SU-DHL-6 (cell line): Measurements from ENCODE around the gene DGKH.

Experiments
- H2AFZ ChIP-seq: fragments of 200-600 bp; sonication (generic); 2 replicates; pipeline ENCODE4 v1.6.1; 2014; ENCODE audit warnings: low read depth, mild to moderate bottlenecking, moderate library complexity, mixed read lengths, antibody characterized with exemption, low read length; ENCODE audit not compliant: severe bottlenecking
- H3F3A ChIP-seq: fragments of 200-600 bp; shearing (Covaris generic); 2 replicates; pipeline ENCODE4 v1.6.0; 2016; ENCODE audit warnings: antibody characterized with exemption, mild to moderate bottlenecking; ENCODE audit not compliant: insufficient read depth
- H3K27ac ChIP-seq: fragments of 200-600 bp; sonication (generic); 2 replicates; pipeline ENCODE4 v1.5.1; 2016; ENCODE audit warnings: low read depth, mild to moderate bottlenecking, low read length, moderate library complexity, mixed read lengths
- H3K27me3 ChIP-seq: fragments of 200-600 bp; sonication (generic), shearing (Covaris generic); 2 replicates; pipeline ENCODE4 v1.6.0; 2014; ENCODE audit warnings: mild to moderate bottlenecking, low read length
- H3K36me3 ChIP-seq: fragments of 200-600 bp; sonication (generic); 2 replicates; pipeline ENCODE4 v1.6.1; 2014; ENCODE audit warnings: mild to moderate bottlenecking, low read length, mixed read lengths
- H3K4me2 ChIP-seq: fragments of 300-600, 200-600 bp; shearing (Covaris generic), sonication (generic); 2 replicates; pipeline ENCODE4 v1.6.0; 2014; ENCODE audit warnings: low read length, low read depth, mild to moderate bottlenecking; ENCODE audit not compliant: poor library complexity, severe bottlenecking
- H3K4me3 ChIP-seq: fragments of 200-600 bp; sonication (generic); 2 replicates; pipeline ENCODE4 v1.5.1; 2014; ENCODE audit warnings: antibody characterized with exemption, low read length, mild to moderate bottlenecking, mixed read lengths; ENCODE audit not compliant: insufficient read depth, poor library complexity, severe bottlenecking
- H3K79me2 ChIP-seq: fragments of 200-600 bp; sonication (generic); 2 replicates; pipeline ENCODE4 v1.6.1; 2014; ENCODE audit warnings: mild to moderate bottlenecking, low read length, moderate library complexity; ENCODE audit not compliant: insufficient read depth
- H3K9ac ChIP-seq: fragments of 200-600 bp; sonication (generic); 2 replicates; pipeline ENCODE4 v1.7.0; 2014; ENCODE audit warnings: mild to moderate bottlenecking, low read length
- H3K9me2 ChIP-seq: fragments of 200-600 bp; sonication (generic); replicated peaks from 2 replicates; pipeline ENCODE4 v1.6.1; 2014; ENCODE audit warnings: low read length; ENCODE audit not compliant: insufficient read depth
- H3K9me3 ChIP-seq: fragments of 200-600 bp; sonication (generic); 2 replicates; pipeline ENCODE4 v1.6.1; 2014; ENCODE audit warnings: low read length, mixed read lengths; ENCODE audit not compliant: insufficient read depth
- H4K20me1 ChIP-seq: fragments of 200-600 bp; sonication (generic); 2 replicates; pipeline ENCODE4 v1.6.1; 2014; ENCODE audit warnings: low read depth, mild to moderate bottlenecking, antibody characterized with exemption, low read length, moderate library complexity, mixed read lengths
- CTCF ChIP-seq: fragments of 200-600 bp; sonication (generic); IDR thresholded peaks from one replicate; pipeline ENCODE4 v1.5.1; 2017; ENCODE audit warnings: antibody characterized with exemption, mild to moderate bottlenecking, low read length, moderate library complexity; ENCODE audit not compliant: insufficient read depth, poor library complexity, severe bottlenecking
- EZH2phosphoT487 ChIP-seq: fragments of 200-600 bp; sonication (generic), shearing (Covaris generic); conservative IDR thresholded peaks from 2 replicates; pipeline ENCODE4 v1.6.1; 2018; ENCODE audit warnings: mild to moderate bottlenecking, antibody characterized with exemption, low read length, moderate library complexity, mixed read lengths

DGKH gene

GRCh38 chr13:42119875-42120274 lies 71.4 kb downstream of the DGKH start:
- Histone ChIP-seq H3K4me2 (no peak overlapping the region), H2AFZ (no peak overlapping the region), H3K4me3 (no peak overlapping the region), H3K9me2 (no peaks in the 10 kb centered on the region), H3K27me3 (no peaks in the 10 kb centered on the region), H3K9ac (no peak overlapping the region), H3K79me2 (no peaks in the 10 kb centered on the region), H3K27ac (no peak overlapping the region), H4K20me1 (no peaks in the 10 kb centered on the region), H3F3A (no peaks in the 10 kb centered on the region), H3K9me3 (no peaks in the 10 kb centered on the region), H3K36me3 (no peaks in the 10 kb centered on the region)
- TF ChIP-seq EZH2phosphoT487 (no peak), CTCF (no peak)

GRCh38 chr13:42123600-42123999 lies 75.2 kb downstream of the DGKH start:
- Histone ChIP-seq H2AFZ (no peak overlapping the region), H3K36me3 (no peaks in the 10 kb centered on the region), H3F3A (no peaks in the 10 kb centered on the region), H3K9me2 (no peaks in the 10 kb centered on the region), H4K20me1 (no peaks in the 10 kb centered on the region), H3K79me2 (no peaks in the 10 kb centered on the region), H3K9me3 (no peaks in the 10 kb centered on the region), H3K4me3 (no peak overlapping the region), H3K27ac (no peak overlapping the region), H3K4me2 (no peak overlapping the region), H3K27me3 (no peaks in the 10 kb centered on the region), H3K9ac (no peak overlapping the region)
- TF ChIP-seq EZH2phosphoT487 = no peak
- no peak for TF ChIP-seq CTCF

GRCh38 chr13:42125046-42125445 lies 76.6 kb downstream of the DGKH start:
- Histone ChIP-seq H3K79me2 (no peaks in the 10 kb centered on the region), H3K27ac (no peak overlapping the region), H3K27me3 (no peaks in the 10 kb centered on the region), H3K9ac (no peak overlapping the region), H3K36me3 (no peaks in the 10 kb centered on the region), H3K9me2 (no peaks in the 10 kb centered on the region), H3K4me2 (no peak overlapping the region), H3F3A (no peaks in the 10 kb centered on the region), H4K20me1 (no peaks in the 10 kb centered on the region), H3K9me3 (no peaks in the 10 kb centered on the region), H2AFZ (no peak overlapping the region), H3K4me3 (no peak overlapping the region)
- TF ChIP-seq CTCF (no peak), EZH2phosphoT487 (no peak)

- Histone ChIP-seq H3K9me2 (no peaks in the 10 kb centered on the region), H3K9ac (no peak overlapping the region), H3K36me3 (no peaks in the 10 kb centered on the region), H2AFZ (no peak overlapping the region), H3K4me2 (no peak overlapping the region), H3K27me3 (no peaks in the 10 kb centered on the region), H3K27ac (no peak overlapping the region), H3F3A (no peaks in the 10 kb centered on the region), H3K79me2 (no peaks in the 10 kb centered on the region), H4K20me1 (no peaks in the 10 kb centered on the region), H3K9me3 (no peaks in the 10 kb centered on the region), H3K4me3 (no peak overlapping the region)
- TF ChIP-seq EZH2phosphoT487 (no peak), CTCF (no peak)
Measured at GRCh38 chr13:42127047-42127446, 78.6 kb downstream of the DGKH start.
